Naive B cell (primary cell): ENCODE measurements around the gene GLIPR2. TPM values are rescaled to one million over a fixed set of nuclear protein-coding genes. Genes with fewer than 3 reads are reported as not detected.

ENCODE experiments used
- ATAC-seq, 2 donors: fragments of 150-1000 bp; cut with Tn5 transposase; 2 replicates each; pipeline ENCODE4 v1.10.0; 2021; ENCODE audit warnings: low read depth in 2 of 2, mild to moderate bottlenecking in 2 of 2, moderate library complexity in 2 of 2
- DNase-seq: peaks from one replicate; pipeline ENCODE4 v3.0.0; 2022
- H3K27ac Mint-ChIP-seq, 6 donors: one replicate each; pipeline ENCODE4 v1.8.0; 2020 to 2022; ENCODE audit warnings: mild to moderate bottlenecking in 6 of 6, mixed read lengths in 6 of 6, moderate library complexity in 5 of 6, inconsistent platforms in 2 of 6
- H3K27me3 Mint-ChIP-seq, 3 donors: one replicate each; pipeline ENCODE4 v1.8.0; 2021 to 2022; ENCODE audit warnings: mixed read lengths in 3 of 3, mild to moderate bottlenecking in 1 of 3
- H3K36me3 Mint-ChIP-seq, 2 donors: one replicate each; pipeline ENCODE4 v1.8.0; 2020 to 2022; ENCODE audit warnings: mixed read lengths in 2 of 2, inconsistent platforms in 1 of 2, mild to moderate bottlenecking in 1 of 2
- H3K4me1 Mint-ChIP-seq, 3 donors: one replicate each; pipeline ENCODE4 v1.8.0; 2020 to 2022; ENCODE audit warnings: mixed read lengths in 3 of 3, inconsistent platforms in 1 of 3, mild to moderate bottlenecking in 1 of 3, moderate library complexity in 1 of 3
- H3K4me3 Mint-ChIP-seq, 8 donors: one replicate each; pipeline ENCODE4 v1.8.0; 2020 to 2022; ENCODE audit warnings: mild to moderate bottlenecking in 8 of 8, mixed read lengths in 8 of 8, moderate library complexity in 8 of 8, inconsistent platforms in 2 of 8
- H3K9me3 Mint-ChIP-seq, 7 donors: one replicate each; pipeline ENCODE4 v1.8.0; 2020 to 2022; ENCODE audit warnings: mixed read lengths in 7 of 7, mild to moderate bottlenecking in 5 of 7, inconsistent platforms in 2 of 7, moderate library complexity in 1 of 7
- polyA plus RNA-seq, 6 donors: library from polyadenylated mRNA; unstranded; fragments of 300-500 nt; fragmentation: Illumina TruSeq; gene quantifications; one replicate each; pipeline ENCODE4 v1.2.3, GENCODE V29; 2021; ENCODE audit warnings: low read depth in 6 of 6

The GLIPR2 gene
- polyA plus RNA-seq, 6 donors from 2014 or later, result 32.7 to 49.7 (median 48.2) TPM

DNA sequence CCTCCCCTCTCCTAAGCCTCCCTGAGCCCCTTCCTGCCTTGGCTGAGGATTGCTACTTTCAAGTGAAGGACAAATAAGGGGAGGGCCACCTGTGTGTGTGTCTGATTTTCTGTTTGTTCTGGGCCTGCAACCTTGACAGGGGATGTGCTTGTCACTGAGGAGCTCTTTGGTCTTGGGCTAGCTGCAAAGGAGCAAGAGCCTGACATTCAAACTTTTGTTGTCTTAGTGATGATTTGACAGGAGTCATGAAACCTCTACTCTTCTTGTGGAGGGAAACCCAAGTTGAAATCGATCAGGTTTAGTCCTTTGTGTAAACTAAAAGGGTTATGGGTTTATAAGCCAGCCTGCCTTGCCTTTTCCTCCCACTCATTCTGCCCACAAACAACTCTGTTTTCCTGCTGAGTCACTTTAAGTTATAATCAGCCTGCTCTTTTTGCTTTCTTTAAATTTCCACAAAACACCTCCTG is 71.0 kb downstream of the GLIPR2 start:
- no peaks in the 10 kb centered on the region for H3K27me3 Mint-ChIP-seq
- ATAC-seq, result no peak
- H3K9me3 Mint-ChIP-seq, result no peaks in the 10 kb centered on the region
- H3K36me3 Mint-ChIP-seq, result peaks cover 0 to 18% of the 10 kb centered on the region in 2 donors
- peak overlapping the region in 4 of 6 donors; percentile 44 to 78 (median 53) for H3K27ac Mint-ChIP-seq
- DNase-seq, result no peak
- H3K4me3 Mint-ChIP-seq, result no peak overlapping the region
- H3K4me1 Mint-ChIP-seq, result peaks cover 3 to 31% (median 23%) of the 10 kb centered on the region in 3 donors

DNA sequence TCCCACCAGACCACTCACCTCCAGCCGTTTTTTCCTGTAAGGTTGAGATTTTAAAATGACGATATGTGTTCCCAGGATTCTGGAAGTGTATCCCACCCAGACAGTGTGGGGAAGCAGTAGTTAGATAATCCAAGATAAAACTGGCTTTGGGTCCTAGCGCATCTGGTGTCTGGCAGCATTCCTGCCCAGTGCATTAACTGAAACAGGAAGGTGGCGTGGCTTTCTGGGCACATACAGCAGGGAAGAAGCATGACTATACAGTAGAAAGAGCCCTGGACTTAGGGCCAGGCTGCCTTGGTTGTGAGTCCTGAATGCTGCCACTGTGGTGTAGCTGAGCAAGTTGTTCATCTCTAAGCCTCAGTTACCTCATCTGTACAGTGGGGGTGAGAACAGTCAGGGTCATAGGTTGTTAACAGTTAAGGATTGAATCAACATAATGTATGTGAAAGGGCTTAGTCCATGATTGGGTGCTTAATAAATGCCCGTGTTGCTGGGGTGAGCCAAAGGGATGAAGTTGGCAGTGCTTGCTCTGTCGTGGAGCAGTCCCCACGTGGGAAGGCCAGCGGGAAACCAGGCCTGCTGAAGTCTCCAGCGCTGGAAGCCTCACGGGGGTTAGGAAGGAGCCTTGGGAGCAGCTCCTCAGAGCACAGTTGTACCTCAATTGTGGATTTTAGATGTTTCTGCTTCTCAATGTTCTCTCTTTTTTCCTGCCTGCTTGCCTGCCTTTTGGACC is 72.2 kb downstream of the GLIPR2 start:
- H3K4me3 Mint-ChIP-seq, result no peak overlapping the region
- peaks cover 3 to 31% (median 23%) of the 10 kb centered on the region in 3 donors for H3K4me1 Mint-ChIP-seq
- DNase-seq, result no peak
- ATAC-seq, result no peak
- no peaks in the 10 kb centered on the region for H3K9me3 Mint-ChIP-seq
- no peaks in the 10 kb centered on the region for H3K27me3 Mint-ChIP-seq
- peak overlapping the region in 3 of 6 donors; percentile 10 to 85 (median 54) for H3K27ac Mint-ChIP-seq
- peaks cover 0 to 13% of the 10 kb centered on the region in 2 donors for H3K36me3 Mint-ChIP-seq

DNA sequence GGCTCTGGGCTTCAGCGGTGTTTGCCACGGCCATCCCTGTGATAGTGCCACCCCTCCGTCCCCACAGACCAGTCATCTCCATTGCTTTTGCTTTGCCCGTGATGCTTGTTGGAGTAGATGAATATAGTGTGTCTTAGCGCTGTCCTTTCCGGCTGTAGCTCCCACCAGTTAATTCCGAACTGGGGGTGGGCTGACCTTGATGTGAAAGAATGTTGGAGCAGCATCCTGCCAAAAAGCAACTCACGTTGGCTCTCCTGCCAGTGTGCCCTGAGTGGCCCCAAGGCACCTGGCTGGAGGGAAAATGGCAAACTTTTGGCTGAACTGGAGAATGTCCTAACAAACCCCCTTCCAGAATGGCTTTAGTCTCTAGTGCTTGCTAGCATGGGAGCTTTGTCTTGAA is 74.2 kb downstream of the GLIPR2 start:
- H3K4me3 Mint-ChIP-seq, result no peak overlapping the region
- H3K4me1 Mint-ChIP-seq, result peaks cover 3 to 32% (median 23%) of the 10 kb centered on the region in 3 donors
- H3K27me3 Mint-ChIP-seq, result no peaks in the 10 kb centered on the region
- DNase-seq, result no peak
- peaks cover 0 to 4% of the 10 kb centered on the region in 2 donors for H3K36me3 Mint-ChIP-seq
- no peak for ATAC-seq
- peak overlapping the region in 2 of 6 donors; percentile 1 to 88 for H3K27ac Mint-ChIP-seq
- H3K9me3 Mint-ChIP-seq, result no peaks in the 10 kb centered on the region

DNA sequence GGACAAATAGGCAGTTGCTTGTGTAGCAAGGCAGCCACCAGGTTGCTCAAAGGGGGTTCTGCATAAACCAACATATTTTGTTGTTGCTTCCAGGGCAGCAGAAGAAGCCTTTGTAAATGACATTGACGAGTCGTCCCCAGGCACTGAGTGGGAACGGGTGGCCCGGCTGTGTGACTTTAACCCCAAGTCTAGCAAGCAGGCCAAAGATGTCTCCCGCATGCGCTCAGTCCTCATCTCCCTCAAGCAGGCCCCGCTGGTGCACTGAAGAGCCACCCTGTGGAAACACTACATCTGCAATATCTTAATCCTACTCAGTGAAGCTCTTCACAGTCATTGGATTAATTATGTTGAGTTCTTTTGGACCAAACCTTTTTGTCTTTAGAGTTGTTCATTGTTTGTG is 75.0 kb downstream of the GLIPR2 start:
- H3K36me3 Mint-ChIP-seq, result peaks cover 0 to 4% of the 10 kb centered on the region in 2 donors
- H3K4me3 Mint-ChIP-seq, result no peak overlapping the region
- no peaks in the 10 kb centered on the region for H3K9me3 Mint-ChIP-seq
- DNase-seq, result no peak
- ATAC-seq, result no peak
- peaks cover 7 to 36% (median 23%) of the 10 kb centered on the region in 3 donors for H3K4me1 Mint-ChIP-seq
- H3K27me3 Mint-ChIP-seq, result no peaks in the 10 kb centered on the region
- no peak overlapping the region for H3K27ac Mint-ChIP-seq

DNA sequence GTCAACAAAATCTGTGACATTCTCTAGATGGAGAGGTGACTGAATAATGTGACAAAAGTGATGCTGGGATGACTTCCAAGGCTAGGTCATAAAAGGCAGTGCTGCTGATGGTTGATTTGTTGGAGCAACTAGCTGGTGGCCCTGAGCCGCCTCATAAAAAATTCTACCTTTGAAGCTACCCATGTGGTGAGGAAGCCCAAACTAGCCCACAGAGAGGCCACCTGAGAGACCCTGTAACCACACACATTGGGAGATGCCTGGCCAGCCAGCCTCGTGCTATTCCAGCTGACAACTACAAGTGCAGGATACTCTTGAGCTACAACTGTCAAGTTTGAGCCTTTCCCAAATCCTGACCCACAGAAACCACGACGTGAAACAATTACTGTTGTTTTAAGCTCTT is 76.9 kb downstream of the GLIPR2 start:
- Mint-ChIP-seq H3K27me3 (no peaks in the 10 kb centered on the region), H3K9me3 (no peaks in the 10 kb centered on the region), H3K4me1 (peaks cover 9 to 37% (median 9%) of the 10 kb centered on the region in 3 donors), H3K4me3 (peak overlapping the region in 1 of 8 donors; percentile 41), H3K27ac (peak overlapping the region in 3 of 6 donors; percentile 21 to 83 (median 69)), H3K36me3 (peaks cover 0 to 4% of the 10 kb centered on the region in 2 donors)
- no peak for ATAC-seq
- DNase-seq, result no peak

Other genes starting within 250 kb of the GLIPR2 start
- gene HRCT1, start 230.5 kb upstream of the GLIPR2 start, polyA plus RNA-seq, result not detected
- not detected for gene SPAAR, start 227.2 kb upstream of the GLIPR2 start, polyA plus RNA-seq
- not detected for gene OR2S2, start 178.6 kb upstream of the GLIPR2 start, polyA plus RNA-seq
- 10 to 100 TPM in 4 of 6 donors, 1 to 10 TPM in 2; 7.9 to 14.2 (median 11.2) TPM for gene RECK, start 99.8 kb upstream of the GLIPR2 start, polyA plus RNA-seq
- under 1 TPM in 1 of 6 donors, not detected in 5; 0.17 TPM for gene CCIN, start 32.7 kb downstream of the GLIPR2 start, polyA plus RNA-seq
- gene CLTA, start 54.2 kb downstream of the GLIPR2 start, polyA plus RNA-seq, result 10 to 100 TPM; 55.3 to 98.1 (median 86.9) TPM
- 10 to 100 TPM in 1 of 6 donors, 1 to 10 TPM in 5; 4.9 to 10.4 (median 8.7) TPM for gene GNE, start 121.7 kb downstream of the GLIPR2 start, polyA plus RNA-seq